Measurements from ENCODE around the gene PDIA5.

DNA sequence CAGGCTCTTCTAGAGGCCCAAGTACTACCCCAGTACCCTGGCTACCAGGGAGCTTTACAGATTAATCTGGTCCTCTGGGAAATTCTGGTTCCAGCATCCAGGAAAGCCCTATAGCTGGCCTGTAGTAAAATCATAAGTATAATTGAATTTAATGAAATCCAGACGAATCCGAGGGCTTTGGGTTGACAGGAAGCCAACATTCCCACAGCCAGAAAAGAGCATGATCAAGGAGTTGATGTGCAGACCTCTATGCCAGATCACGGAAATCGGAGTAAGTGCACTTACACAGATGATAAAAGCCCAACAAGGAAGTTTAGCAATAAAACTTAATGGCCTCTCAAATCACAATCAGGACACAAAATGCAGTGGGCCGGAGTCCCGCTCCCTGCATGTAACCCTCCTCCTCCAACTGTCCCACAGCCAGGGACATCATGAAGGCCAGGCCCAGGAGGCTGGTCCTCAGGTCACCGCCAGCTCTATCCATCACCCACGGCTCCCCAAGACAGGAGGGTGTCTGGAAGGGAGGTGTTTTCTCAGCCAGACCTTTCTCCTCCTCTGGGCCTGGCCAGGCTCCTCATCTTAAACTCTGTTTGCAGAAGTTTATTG is 72.1 kb downstream of the PDIA5 start:
- TF ChIP-seq, protein P1, sequence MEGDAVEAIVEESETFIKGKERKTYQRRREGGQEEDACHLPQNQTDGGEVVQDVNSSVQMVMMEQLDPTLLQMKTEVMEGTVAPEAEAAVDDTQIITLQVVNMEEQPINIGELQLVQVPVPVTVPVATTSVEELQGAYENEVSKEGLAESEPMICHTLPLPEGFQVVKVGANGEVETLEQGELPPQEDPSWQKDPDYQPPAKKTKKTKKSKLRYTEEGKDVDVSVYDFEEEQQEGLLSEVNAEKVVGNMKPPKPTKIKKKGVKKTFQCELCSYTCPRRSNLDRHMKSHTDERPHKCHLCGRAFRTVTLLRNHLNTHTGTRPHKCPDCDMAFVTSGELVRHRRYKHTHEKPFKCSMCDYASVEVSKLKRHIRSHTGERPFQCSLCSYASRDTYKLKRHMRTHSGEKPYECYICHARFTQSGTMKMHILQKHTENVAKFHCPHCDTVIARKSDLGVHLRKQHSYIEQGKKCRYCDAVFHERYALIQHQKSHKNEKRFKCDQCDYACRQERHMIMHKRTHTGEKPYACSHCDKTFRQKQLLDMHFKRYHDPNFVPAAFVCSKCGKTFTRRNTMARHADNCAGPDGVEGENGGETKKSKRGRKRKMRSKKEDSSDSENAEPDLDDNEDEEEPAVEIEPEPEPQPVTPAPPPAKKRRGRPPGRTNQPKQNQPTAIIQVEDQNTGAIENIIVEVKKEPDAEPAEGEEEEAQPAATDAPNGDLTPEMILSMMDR (IDR thresholded peaks at IDR 0.05; ENCODE audit: low read length): no peak
- no peak for TF ChIP-seq EZH2 (IDR thresholded peaks at IDR 0.05; ENCODE audit: borderline replicate concordance, low read length)
